Measurements from ENCODE around the gene STXBP4. TPM values are rescaled to one million over a fixed set of nuclear protein-coding genes. Genes with fewer than 3 reads are reported as not detected.

Gene STXBP4
- total RNA-seq, 1 experiment from 2014 or later = 16.5 TPM

- no CpG with 5 or more reads among the region's 4 CpGs for WGBS (ENCODE audit: extremely low coverage, insufficient read length, low lambda C conversion rate)
- Mint-ChIP-seq H3K27ac (no peak overlapping the region), H3K36me3 (ENCODE audit: insufficient read depth in 1 of 3, low read depth in 3 of 3) (peaks cover 9 to 13% (median 12%) of the 10 kb centered on the region in 3 experiments; a peak in 5 of 7 replicates), H3K4me1 (no peaks in the 10 kb centered on the region; a peak in 1 of 4 replicates), H3K27me3 (ENCODE audit: low read depth) (no peaks in the 10 kb centered on the region), H3K9me3 (peaks cover 7 to 12% of the 10 kb centered on the region in 2 experiments; a peak in 4 of 5 replicates), H3K4me3 (no peak overlapping the region)
- Histone ChIP-seq H3K27ac (ENCODE audit: insufficient read length, low read depth, low read length) (no peak overlapping the region), H3K56ac (ENCODE audit: insufficient read length, low read depth, low read length) (no peak overlapping the region), H3K9ac (ENCODE audit: extremely low read depth, insufficient read length, low read length) (no peak overlapping the region), H3K79me1 (ENCODE audit: insufficient read depth, low read depth, low read length, poor library complexity, severe bottlenecking) (no peaks in the 10 kb centered on the region), H3T11ph (ENCODE audit: low read length) (no peak overlapping the region), H3K18ac (ENCODE audit: insufficient read length, low read depth, low read length) (no peak overlapping the region), H2AK5ac (ENCODE audit: insufficient read length, low read length) (no peak overlapping the region), H3K23me2 (ENCODE audit: insufficient read length, low read depth, low read length, poor library complexity, severe bottlenecking) (no peaks in the 10 kb centered on the region), H4K8ac (replicated peaks; ENCODE audit: insufficient read length, low read depth, low read length) (no peak overlapping the region), H2BK12ac (ENCODE audit: insufficient read length, low read depth, low read length) (no peak overlapping the region), H4K91ac (ENCODE audit: insufficient read length, low read depth, low read length) (no peak overlapping the region), H2AFZ (ENCODE audit: low read length) (no peak overlapping the region), H2BK120ac (ENCODE audit: low read depth, low read length, poor library complexity, severe bottlenecking) (no peak overlapping the region), H4K5ac (ENCODE audit: insufficient read length, low read depth, low read length) (no peak overlapping the region), H3K4me1 (ENCODE audit: insufficient read depth, low read length) (no peaks in the 10 kb centered on the region), H2BK5ac (ENCODE audit: insufficient read length, low read length) (no peak overlapping the region), H2BK15ac (ENCODE audit: low read depth, low read length) (no peak overlapping the region), H3K23ac (ENCODE audit: insufficient read length, low read depth, low read length) (no peak overlapping the region), H3K79me2 (ENCODE audit: insufficient read depth, low read length) (no peaks in the 10 kb centered on the region), H3K4ac (ENCODE audit: low read depth, low read length) (no peak overlapping the region), H3K14ac (ENCODE audit: insufficient read depth, low read length) (no peak overlapping the region), H3K9me3 (ENCODE audit: control insufficient read depth, low read depth, low read length) (no peaks in the 10 kb centered on the region), H4K20me1 (ENCODE audit: control insufficient read depth, insufficient read depth, insufficient read length) (no peaks in the 10 kb centered on the region), H3K27me3 (ENCODE audit: insufficient read depth, low read length) (no peaks in the 10 kb centered on the region), H2BK20ac (ENCODE audit: low read depth, low read length, poor library complexity, severe bottlenecking) (no peak overlapping the region), H3K4me2 (ENCODE audit: insufficient read depth, insufficient read length, low read length) (no peak overlapping the region)
- no peak for DNase-seq
- TF ChIP-seq CTCF (conservative IDR thresholded peaks at IDR 0.05) = no peak
Observed at GRCh38 chr17:55171634-55172328, 203.2 kb downstream of the STXBP4 start.

Data from H9 (cell line).